ENCODE data around the gene JMJD1C.
"Not testable (repeated sequence)": the region's sequence is repeated elsewhere in the genome, so short reads cannot be mapped to it uniquely, and the experiment has no call there.

Gene JMJD1C, protein sequence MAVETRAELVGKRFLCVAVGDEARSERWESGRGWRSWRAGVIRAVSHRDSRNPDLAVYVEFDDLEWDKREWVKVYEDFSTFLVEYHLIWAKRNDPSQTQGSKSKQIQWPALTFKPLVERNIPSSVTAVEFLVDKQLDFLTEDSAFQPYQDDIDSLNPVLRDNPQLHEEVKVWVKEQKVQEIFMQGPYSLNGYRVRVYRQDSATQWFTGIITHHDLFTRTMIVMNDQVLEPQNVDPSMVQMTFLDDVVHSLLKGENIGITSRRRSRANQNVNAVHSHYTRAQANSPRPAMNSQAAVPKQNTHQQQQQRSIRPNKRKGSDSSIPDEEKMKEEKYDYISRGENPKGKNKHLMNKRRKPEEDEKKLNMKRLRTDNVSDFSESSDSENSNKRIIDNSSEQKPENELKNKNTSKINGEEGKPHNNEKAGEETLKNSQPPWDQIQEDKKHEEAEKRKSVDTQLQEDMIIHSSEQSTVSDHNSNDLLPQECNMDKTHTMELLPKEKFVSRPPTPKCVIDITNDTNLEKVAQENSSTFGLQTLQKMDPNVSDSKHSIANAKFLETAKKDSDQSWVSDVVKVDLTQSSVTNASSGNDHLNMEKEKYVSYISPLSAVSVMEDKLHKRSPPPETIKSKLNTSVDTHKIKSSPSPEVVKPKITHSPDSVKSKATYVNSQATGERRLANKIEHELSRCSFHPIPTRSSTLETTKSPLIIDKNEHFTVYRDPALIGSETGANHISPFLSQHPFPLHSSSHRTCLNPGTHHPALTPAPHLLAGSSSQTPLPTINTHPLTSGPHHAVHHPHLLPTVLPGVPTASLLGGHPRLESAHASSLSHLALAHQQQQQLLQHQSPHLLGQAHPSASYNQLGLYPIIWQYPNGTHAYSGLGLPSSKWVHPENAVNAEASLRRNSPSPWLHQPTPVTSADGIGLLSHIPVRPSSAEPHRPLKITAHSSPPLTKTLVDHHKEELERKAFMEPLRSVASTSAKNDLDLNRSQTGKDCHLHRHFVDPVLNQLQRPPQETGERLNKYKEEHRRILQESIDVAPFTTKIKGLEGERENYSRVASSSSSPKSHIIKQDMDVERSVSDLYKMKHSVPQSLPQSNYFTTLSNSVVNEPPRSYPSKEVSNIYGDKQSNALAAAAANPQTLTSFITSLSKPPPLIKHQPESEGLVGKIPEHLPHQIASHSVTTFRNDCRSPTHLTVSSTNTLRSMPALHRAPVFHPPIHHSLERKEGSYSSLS (N-terminal part only)

DNA sequence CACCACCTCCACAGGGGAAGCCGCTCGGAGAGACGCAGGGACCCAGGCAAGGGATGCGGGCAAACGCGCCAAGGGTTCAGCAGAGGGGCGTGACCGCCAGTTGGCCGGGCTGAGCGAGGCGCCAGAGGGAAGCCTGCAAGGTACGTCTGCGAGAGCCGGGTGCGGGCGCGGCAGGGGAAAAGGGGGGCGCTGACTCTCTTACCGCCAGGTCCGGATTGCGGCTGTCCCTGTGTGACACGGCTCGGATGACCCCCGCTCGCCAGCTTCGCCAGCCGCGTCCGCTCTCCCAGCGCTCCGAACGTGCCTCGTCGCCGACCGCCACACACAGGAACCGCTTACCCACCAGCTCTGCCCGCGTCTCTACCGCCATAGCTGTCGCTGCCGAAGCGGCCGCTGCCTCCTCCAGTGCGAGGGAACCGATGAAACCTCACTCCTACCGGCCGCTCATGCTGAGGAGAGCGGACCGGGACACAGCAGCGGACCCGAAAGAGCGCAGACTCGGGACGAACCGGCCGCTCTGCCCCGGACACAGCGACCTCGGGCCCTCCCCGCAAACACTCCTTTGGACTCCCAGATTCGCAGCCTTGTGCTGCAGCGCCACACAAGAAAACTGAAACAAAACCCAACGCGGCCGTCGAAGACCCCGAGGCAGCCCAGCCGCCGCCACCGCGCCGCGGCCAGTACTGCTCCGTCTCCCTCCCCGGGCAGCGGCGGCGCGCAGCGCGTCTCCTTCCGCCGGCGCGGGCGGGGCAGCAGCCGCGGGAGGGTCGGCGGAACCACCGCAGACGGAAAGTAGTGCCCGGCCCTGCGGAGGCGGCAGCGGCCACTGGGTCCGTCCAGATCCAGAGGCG is at the start of gene JMJD1C:
Gene JMJD1C, minus strand, starts transcription at position 685 of the 851 bp plus-strand sequence. Its CDS starts 315 bp downstream, at position 370.
- DNase-seq (ENCODE audit: low read depth in 2 of 2), result peak; percentile 18 to 37

DNA sequence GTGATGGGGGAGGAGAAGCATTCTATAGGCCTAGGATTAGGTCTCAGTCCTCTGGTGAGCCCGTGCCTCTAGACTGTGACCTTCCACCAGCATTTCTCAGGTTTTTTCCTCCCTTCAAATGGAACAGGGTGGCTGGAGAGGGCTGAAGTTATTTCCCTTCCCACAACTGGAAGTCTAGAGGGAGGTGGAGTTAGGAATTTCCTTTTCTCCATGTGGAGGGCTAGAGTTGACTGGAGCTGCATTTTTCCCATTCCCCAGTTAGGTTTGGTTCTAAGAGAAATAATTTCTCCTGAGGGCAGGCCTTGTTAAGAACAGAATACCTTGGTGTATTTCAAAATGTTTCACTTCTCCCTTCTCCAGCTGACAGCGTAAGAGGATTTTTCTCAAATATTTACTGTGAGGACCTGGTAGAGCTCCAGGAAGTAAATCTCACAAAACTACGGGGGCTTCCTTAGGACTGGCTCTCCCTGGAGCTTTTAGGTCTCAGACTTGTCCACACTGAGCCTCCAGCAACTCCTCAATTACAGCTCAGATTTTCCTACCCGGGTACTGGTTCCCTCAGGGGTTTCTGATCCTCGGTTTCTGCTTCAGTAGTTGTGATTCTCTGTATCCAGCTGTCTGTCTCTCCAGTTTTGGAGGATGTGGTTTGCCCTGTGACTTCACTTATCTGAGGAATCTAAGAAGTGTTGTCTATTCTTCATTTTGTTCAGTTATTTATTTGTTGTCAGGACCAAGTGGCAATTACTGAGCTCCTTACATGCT is 49.4 kb upstream of the JMJD1C start:
- DNase-seq (ENCODE audit: low read depth in 2 of 2), result no peak

DNA sequence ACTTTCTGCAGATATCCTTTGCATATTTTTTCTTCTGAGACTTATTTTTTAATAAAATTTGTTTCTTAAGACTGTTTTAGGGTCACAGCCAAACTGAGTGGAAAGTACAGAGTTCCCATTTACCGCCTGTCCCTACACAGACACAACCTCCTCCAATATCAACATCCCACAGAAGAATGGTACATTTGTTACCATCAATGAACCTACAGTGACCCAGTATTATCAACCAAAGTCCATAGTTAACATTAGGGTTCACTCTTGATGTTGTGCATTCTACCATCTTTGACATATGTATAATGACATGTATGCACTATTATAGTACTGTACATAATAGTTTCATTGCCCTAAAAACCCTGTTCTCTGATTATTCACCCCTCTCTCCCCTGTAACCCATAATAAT is 40.8 kb upstream of the JMJD1C start:
- no peak for DNase-seq (ENCODE audit: low read depth in 2 of 2)

DNA sequence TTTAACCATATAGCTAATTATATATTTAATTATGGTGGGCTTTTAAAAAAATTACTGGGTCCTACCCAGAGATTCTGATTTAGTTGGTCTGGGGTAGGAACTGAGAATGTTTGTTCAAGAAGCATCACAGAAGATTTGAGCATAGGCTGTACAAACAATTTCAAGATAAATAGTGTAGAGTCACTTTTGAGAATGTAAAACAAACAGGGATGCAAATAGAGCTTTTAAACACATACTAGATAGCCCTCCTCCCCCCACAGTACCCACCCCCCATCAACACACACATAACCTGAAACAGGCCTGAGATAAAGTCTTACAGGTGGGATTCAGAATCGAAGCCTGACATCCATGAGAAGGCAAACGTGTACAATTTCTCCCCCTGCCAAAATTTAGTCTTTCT is 39.8 kb upstream of the JMJD1C start:
- DNase-seq (ENCODE audit: low read depth in 2 of 2), result no peak

DNA sequence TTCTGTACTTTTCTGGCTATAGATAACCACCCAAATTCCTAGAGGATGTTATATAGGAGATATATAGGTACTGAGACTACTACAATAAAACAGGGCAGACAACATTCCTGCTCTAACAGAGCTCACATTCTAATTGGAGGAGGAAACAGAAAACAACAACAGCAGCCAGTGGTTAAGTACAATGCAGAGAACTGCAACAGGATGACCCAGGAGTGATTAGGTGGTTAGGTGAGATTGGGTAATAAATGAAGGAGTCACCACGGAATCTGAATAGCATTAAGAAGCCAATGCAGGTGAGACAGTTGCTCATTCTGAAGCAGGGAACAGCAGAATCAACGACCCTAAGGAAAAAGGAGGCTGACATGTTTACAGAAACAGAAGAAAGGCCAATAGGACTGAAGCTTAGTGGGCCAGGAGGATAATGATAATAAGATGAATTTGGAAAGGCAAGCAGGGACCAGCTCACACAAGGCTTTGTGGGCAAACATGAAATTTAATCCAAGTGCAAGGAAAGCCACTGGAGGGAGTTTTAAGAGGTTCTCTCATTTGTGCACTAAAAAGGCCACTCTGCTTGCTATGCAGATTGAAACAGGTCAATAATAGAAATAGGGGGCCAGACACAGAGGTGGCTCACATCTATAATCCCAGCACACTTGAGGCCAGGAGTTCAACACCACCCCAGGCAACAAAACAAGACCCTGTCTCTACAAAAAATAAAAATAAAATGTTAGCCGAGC is 38.5 kb upstream of the JMJD1C start:
- DNase-seq (ENCODE audit: low read depth in 2 of 2), result no peak

DNA sequence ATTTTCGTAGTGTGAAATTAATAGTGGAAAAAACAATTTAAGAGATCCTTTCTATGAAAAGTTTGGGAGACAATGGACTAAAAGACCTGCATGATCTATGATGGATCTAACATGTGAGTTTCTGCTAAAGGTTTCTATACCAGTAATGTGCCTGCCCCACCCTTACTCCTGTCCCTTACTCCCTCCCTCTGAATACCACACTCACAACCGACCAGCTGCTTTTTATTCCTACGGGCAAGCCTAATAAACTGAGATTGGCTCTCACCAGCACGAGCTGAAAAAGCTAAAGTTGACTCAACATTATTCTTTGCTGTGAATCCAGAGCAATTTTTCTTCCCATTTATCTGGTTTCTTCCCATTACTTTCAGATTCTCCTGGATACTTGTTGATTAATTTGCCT is 37.6 kb upstream of the JMJD1C start:
- no peak for DNase-seq (ENCODE audit: low read depth in 2 of 2)

DNA sequence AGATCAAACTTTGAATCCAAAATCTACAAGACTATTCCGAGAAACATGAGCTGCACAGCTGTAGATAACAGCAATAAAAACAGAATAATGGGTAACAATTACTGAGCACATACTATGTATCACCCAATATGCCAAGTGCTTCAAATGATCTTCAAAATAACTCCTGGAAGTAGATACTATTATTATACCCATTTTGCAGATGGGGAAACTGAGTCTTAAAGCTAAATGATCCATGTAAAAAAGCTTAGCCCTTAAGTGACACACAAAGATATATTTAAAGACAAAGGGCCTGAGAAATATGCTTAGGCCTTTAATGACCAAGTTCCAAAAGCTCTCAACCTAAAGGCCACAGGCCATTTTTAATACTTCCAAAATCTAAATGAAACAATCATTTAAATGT is 37.1 kb upstream of the JMJD1C start:
- no peak for DNase-seq (ENCODE audit: low read depth in 2 of 2)

DNA sequence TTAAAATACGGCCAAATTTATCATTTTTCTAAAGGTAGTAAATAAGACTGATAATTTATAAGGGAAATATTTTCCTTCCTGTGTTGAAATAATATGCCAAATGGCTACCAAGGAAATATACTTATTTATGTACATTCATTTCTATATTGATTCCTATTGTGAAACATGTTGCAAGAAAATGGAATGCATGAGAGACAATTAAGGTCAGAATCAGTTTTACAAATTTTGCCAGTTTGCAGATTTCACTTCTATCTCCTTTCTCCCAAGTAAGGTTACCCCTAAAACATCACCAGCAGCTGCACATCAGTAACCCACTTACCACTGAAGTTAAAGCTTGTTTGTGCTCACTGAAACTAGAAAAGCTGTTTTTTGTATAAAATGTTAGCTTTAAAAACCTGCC is 36.2 kb upstream of the JMJD1C start:
- no peak for DNase-seq (ENCODE audit: low read depth in 2 of 2)

DNA sequence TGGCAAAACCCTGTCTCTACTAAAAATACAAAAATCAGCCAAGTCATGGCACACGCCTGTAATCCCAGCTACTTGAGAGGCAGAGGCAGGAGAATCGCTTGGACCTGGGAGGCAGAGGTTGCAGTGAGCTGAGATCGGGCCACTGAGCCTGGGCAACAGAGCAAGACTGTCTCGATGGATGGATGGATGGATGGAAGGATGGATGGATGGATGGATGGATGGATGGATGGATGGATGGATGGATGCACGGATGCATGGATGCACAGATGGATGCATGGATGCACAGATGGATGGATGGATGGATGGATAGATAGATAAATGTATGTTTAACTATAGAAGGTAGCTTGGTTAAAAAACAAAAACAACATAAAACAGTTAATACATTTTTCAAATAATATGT is 34.8 kb upstream of the JMJD1C start:
- DNase-seq (ENCODE audit: low read depth in 2 of 2), result not testable (repeated sequence)

DNA sequence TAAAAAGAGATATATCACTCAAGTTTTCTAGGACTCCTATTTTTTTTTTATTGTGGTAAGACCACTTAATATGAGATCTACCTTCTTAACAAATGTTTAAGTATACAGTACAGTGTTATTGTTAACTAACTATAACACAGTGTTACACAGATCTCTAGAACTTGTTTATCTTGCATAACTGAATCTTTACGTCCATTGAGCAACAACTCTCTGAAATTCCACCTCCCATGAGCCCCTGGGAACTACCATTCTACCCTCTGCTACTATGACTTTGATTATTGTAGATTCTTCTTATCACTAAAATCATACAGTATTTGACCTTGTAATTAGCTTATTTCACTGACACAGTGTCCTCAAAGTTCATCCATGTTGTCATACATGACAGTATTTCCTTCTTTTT is 32.9 kb upstream of the JMJD1C start:
- no peak for DNase-seq (ENCODE audit: low read depth in 2 of 2)

DNA sequence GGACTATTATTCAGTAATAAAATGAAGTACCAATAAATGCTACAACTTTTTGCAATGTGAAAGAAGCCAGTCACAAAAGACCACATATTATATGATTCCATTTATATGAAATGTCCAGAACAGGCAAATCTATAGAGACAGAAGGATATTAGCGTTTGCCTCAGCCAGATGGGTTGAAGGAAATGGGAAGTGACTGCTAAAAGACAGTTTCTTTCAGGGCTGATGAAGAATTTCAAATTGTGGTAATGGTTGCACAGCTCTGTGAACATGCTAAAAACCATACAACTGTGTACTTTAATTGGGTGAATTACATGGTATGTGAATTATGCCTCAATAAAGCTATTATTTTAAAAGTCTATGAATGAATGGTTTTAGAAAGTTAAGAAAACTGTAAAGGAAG is 31.5 kb upstream of the JMJD1C start:
- no peak for DNase-seq (ENCODE audit: low read depth in 2 of 2)

DNA sequence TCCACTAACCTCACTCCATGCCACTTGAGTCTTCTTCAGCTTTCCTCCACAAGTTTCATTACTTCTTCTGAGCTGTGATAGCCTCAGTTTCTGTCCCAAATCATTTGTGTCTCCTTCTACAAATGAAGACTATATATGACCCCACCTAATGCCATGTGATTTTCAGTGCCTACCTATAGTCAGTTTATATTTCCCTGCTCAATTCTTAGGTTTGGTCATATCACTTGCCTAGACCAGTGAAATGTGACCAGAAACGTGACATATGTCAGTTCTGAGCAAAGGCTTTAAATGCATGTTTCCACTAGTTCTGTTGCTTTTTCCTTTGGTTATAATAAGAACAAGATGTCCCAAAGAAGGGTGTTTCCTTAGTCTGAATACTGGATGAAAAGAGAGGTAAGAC is 30.8 kb upstream of the JMJD1C start:
- DNase-seq (ENCODE audit: low read depth in 2 of 2), result no peak

DNA sequence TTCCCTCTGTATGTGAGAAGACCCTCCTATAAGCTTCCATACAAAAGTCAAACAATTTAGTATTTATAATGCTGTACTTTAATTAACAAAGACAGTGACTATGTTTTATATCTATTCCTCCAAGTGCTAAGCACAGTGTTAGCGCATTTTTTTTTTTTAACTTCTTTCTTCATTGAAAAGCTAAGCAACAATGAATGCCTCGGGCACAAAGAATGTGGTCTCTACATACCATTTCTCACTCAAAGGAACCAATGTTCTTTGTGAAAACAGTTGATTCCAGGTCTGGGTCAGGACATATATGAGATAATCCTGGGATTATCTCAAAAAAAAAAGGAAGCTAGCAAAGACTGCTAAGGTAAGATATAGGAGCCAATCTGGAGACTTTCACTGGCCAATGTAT is 29.2 kb upstream of the JMJD1C start:
- DNase-seq (ENCODE audit: low read depth in 2 of 2), result no peak

DNA sequence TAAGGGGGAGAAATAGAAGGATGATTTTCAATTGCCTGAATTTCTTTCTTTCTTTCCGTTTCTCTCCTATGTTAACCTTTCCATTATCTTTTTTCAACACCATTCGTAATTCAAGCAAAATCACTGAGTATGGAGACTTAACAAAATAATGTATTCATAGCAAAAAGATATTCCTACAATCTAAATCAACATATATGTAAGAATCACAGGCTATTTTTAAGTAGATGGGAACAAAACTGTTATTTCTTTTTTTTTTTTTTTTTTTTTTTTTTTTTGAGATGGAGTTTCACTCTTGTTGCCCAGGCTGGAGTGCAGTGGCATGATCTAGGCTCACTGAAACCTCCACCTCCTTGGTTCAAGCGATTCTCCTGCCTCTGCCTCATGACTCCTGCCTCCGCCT is 27.2 kb upstream of the JMJD1C start:
- no peak for DNase-seq (ENCODE audit: low read depth in 2 of 2)

DNA sequence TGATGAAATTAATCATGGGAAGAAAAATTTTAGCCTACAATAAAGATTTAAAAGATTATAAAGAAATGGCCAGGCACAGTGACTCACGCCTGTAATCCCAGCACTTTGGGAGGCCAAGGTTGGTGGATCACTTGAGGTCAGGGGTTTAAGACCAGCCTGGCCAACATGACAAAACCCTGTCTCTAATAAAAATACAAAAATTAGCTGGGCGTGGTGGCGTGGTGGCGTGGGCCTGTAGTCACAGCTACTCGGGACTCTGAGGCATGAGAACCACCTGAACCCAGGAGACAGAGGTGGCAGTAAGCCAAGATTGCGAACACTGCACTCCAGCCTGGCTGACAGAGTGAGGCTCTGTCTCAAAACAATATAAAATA is 26.5 kb upstream of the JMJD1C start:
- not testable (repeated sequence) for DNase-seq (ENCODE audit: low read depth in 2 of 2)

DNA sequence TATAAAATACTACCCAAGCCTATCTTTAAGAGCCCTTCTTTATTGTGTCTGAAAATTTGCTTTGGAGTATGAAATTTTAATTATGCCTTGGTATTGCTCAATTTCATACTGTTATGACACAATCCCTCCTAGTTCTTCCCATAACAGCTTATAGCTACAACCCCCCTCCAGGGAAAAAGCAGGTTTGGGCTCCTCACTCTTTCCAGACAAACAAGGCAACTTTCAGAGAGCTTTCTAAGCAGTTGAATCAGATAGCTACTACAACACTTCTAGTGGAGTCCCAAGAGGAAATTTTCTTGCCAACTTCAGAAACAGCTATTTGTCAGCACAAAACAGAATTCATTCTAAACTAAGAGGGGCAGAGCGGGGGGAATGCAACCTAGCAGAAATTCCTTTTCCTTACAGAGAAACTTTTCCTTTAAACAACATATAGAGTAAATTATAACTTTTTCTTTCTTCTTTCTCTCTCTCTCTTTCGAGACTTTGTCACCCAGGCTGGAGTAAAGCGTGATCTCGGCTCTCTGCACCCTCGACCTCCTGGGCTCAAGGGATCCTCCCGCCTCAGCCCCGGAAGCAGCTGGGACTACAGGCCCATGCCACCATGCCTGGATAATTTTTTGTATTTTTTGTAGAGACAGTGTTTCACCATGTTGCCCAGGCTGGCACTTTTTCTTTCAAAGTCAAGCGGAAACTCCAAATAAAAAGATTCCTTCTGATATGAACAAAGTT is 26.0 kb upstream of the JMJD1C start:
- DNase-seq (ENCODE audit: low read depth in 2 of 2), result no peak

DNA sequence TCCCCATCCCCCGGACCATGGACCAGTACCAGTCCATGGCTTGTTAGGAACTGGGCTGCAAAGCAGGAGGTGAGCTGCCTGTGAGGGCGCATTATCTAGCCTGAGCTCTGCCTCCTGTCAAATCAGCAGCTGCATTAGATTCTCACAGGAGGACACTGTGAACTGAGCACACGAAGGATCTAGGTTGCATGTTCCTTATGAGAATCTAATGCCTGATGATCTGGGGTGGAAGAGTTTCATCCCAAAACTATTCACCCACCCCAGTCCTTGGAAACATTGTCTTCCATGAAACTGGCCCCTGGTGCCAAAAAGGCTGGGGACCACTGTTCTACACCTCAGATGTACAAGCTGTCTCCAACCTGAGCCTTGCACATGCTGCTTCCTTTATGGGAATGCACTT is 24.1 kb upstream of the JMJD1C start:
- no peak for DNase-seq (ENCODE audit: low read depth in 2 of 2)

DNA sequence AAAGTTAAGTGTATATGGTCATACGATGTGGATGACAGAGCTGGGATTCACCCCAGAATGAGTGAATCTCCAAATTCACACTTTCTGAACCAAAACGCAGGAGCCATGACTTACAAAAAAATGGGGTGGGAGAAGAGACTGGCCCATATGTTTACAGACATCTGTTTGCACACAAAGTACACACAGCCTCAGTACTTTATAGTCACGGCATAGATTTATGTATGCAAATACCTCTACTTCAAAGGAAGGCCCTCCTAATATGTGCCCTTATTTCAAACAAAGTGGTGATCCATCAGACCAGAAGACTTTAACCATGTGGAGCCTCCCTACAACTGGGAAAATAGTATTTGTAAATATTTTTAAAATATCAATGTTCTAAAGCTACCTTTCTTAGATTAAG is 22.2 kb upstream of the JMJD1C start:
- no peak for DNase-seq (ENCODE audit: low read depth in 2 of 2)

DNA sequence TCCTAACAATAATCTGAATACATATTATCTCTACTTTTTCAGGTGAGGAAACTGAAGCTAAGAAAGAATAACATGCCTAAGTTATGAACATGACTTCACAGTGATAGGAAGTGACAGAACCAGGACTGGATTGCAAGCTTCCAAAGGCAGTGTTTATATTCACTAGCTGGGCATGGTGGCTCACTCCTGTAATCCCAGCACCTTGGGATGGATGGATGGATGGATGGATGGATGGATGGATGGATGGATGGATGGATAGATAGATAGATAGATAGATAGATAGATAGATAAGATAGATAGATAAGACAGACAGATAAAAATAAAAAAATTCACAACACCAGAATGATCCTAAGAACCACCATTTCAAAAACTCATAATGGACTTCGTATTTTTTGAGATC is 18.2 kb upstream of the JMJD1C start:
- no peak for DNase-seq (ENCODE audit: low read depth in 2 of 2)
